TTC549 (cell line): Measurements from ENCODE around the gene SCAPER.

Experiments used
- FAIRE-seq: peaks from 2 replicates; lab custom pipeline; 2012; peaks lifted over from hg19 to GRCh38; lab: Jason Lieb, UNC

The SCAPER gene

GRCh38 chr15:76418352-76419140 is 486.6 kb downstream of the SCAPER start:
- no peak for FAIRE-seq

GRCh38 chr15:76401285-76401684 is 503.9 kb downstream of the SCAPER start:
- FAIRE-seq, result no peak

GRCh38 chr15:76398317-76399104 is 506.6 kb downstream of the SCAPER start:
- FAIRE-seq, result no peak

- no peak for FAIRE-seq
These were observed 511.5 kb downstream of the SCAPER start for GRCh38 chr15:76393614-76394013.

GRCh38 chr15:76391847-76392246 is 513.3 kb downstream of the SCAPER start:
- FAIRE-seq, result no peak

- no peak for FAIRE-seq
These were observed 513.8 kb downstream of the SCAPER start for GRCh38 chr15:76391309-76391708.

GRCh38 chr15:76390571-76390970 is 514.6 kb downstream of the SCAPER start:
- FAIRE-seq, result no peak

- no peak for FAIRE-seq
These were observed 518.2 kb downstream of the SCAPER start for GRCh38 chr15:76386926-76387325.

GRCh38 chr15:76386178-76386577 is 519.0 kb downstream of the SCAPER start:
- no peak for FAIRE-seq

- no peak for FAIRE-seq
These were observed 520.7 kb downstream of the SCAPER start for GRCh38 chr15:76384409-76384808.

- FAIRE-seq, result no peak
These were observed 522.0 kb downstream of the SCAPER start for GRCh38 chr15:76382987-76383728.

GRCh38 chr15:76381366-76381765 is 523.8 kb downstream of the SCAPER start:
- FAIRE-seq, result no peak

- FAIRE-seq, result no peak
These were observed 524.9 kb downstream of the SCAPER start for GRCh38 chr15:76380249-76380648.

GRCh38 chr15:76378691-76379090 is 526.4 kb downstream of the SCAPER start:
- FAIRE-seq, result no peak

- FAIRE-seq, result no peak
These were observed 527.4 kb downstream of the SCAPER start for GRCh38 chr15:76377751-76378150.

GRCh38 chr15:76377217-76377616 is 527.9 kb downstream of the SCAPER start:
- FAIRE-seq, result no peak

- no peak for FAIRE-seq
These were observed 528.3 kb downstream of the SCAPER start for GRCh38 chr15:76376816-76377215.

- FAIRE-seq, result no peak
These were observed 529.1 kb downstream of the SCAPER start for GRCh38 chr15:76376029-76376428.

GRCh38 chr15:76368122-76368621 is 537.0 kb downstream of the SCAPER start:
- FAIRE-seq, result no peak

- FAIRE-seq, result no peak
These were observed 538.4 kb downstream of the SCAPER start for GRCh38 chr15:76366714-76367113.

GRCh38 chr15:76363251-76363650 is 541.9 kb downstream of the SCAPER start:
- no peak for FAIRE-seq

GRCh38 chr15:76360416-76360815 is 544.7 kb downstream of the SCAPER start:
- no peak for FAIRE-seq

GRCh38 chr15:76359152-76359551 is 546.0 kb downstream of the SCAPER start:
- FAIRE-seq, result no peak
